ENCODE measurements around the gene ADAMTS17.

- no peak for TF ChIP-seq EZH2phosphoT487 (IDR thresholded peaks at IDR 0.05; ENCODE audit: borderline replicate concordance, low read length)
- no peak for TF ChIP-seq CTCF (IDR thresholded peaks at IDR 0.05; ENCODE audit: low read depth, low read length, poor library complexity, severe bottlenecking)
These were observed 167.4 kb downstream of the ADAMTS17 start for GRCh38 chr15:100174159-100174903.

Measured in DOHH2 (cell line).